ENCODE data around the gene UBE2E2. TPM values are rescaled to one million over a fixed set of nuclear protein-coding genes. Genes with fewer than 3 reads are reported as not detected.

UBE2E2 gene
- total RNA-seq, 3 donors from 2014 or later = 4.8 to 24.4 (median 8.9) TPM

DNA sequence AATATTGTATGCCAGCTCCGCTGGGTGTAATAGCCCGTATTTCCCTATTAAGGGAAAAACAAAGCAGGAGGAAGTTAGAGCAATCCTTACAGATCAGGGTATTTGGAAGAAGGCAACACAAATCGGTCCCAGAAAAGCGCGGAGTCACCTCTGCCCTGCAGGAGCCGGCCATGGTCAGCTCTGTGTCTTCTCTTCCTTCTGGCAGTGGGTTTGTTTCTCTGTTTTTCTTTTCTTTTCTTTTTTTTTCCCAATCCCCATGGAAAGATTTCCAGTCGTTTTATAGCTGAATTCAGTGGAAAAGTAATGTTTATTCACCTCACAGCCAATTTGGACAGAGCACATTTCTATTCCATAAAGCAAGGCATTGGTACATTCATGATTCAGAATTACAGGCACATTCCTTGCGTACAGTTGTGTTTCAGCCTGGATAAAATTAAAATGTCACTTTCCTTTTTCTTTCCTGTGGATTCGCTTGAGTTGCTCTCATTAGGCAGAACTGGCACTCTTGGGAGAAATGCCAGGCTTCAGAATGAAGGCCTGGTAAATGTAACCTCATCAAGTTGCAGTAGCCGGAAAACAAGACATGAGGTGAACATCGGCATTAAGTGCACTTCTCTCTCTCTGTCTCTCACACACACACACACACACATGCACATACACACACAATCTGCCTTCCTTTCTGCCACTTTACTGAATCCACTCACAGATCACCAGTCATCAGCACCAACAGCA is 398.1 kb downstream of the UBE2E2 start:
- Histone ChIP-seq H3K9me3 (no peaks in the 10 kb centered on the region), H3K4me3 (no peak overlapping the region), H3K36me3 (ENCODE audit: low read depth) (no peaks in the 10 kb centered on the region), H3K4me1 (ENCODE audit: low read depth) (no peaks in the 10 kb centered on the region)
- no peak for ATAC-seq
- intact Hi-C loops (cut with DNase I, micrococcal nuclease) = no loop called here
- TF ChIP-seq, protein P1, sequence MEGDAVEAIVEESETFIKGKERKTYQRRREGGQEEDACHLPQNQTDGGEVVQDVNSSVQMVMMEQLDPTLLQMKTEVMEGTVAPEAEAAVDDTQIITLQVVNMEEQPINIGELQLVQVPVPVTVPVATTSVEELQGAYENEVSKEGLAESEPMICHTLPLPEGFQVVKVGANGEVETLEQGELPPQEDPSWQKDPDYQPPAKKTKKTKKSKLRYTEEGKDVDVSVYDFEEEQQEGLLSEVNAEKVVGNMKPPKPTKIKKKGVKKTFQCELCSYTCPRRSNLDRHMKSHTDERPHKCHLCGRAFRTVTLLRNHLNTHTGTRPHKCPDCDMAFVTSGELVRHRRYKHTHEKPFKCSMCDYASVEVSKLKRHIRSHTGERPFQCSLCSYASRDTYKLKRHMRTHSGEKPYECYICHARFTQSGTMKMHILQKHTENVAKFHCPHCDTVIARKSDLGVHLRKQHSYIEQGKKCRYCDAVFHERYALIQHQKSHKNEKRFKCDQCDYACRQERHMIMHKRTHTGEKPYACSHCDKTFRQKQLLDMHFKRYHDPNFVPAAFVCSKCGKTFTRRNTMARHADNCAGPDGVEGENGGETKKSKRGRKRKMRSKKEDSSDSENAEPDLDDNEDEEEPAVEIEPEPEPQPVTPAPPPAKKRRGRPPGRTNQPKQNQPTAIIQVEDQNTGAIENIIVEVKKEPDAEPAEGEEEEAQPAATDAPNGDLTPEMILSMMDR (IDR thresholded peaks at IDR 0.05) = no peak
- no peak for DNase-seq

GRCh38 chr3:23602971-23603370 is 399.8 kb downstream of the UBE2E2 start:
- intact Hi-C loops (cut with DNase I, micrococcal nuclease) = no loop called here
- Histone ChIP-seq H3K9me3 (no peaks in the 10 kb centered on the region), H3K4me1 (ENCODE audit: low read depth) (no peaks in the 10 kb centered on the region), H3K4me3 (no peak overlapping the region), H3K36me3 (ENCODE audit: low read depth) (no peaks in the 10 kb centered on the region)
- TF ChIP-seq, protein P1 (IDR thresholded peaks at IDR 0.05) = no peak
- ATAC-seq = no peak
- no peak for DNase-seq

DNA sequence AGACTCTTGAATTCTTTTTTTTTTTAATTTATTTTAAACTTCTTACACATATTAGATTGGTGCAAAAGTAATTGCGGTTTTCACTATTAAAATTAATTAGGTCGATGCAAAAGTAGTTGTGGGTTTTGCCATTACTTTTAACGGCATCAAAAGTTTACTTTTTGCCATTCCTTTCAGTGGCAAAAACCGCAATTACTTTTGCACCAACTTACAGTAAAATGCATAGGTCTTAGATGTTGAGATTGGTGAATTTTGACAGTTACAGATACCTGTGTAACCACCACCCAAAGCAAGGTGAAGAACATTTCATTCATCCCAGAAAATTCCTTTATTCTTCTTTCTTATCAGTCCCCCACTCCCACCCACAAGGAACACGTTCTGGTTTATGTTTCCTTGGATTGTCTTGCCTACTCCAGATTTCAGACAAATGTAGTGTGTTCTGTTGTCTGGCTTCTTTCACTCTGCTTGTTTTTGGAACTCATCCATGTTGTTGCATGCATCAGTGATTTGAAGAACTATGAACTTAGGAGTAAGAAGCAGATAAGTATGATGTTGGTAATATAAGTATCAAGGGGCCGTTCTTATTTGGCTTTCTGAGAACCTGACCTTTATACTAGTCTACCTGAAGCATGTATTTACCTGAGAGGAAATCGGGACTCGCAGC is 404.2 kb downstream of the UBE2E2 start:
- ATAC-seq (no peak), DNase-seq (no peak)
- intact Hi-C loops (cut with DNase I, micrococcal nuclease) = no loop called here
- Histone ChIP-seq H3K4me1 (ENCODE audit: low read depth) (peaks cover 7% of the 10 kb centered on the region), H3K36me3 (ENCODE audit: low read depth) (no peaks in the 10 kb centered on the region), H3K9me3 (no peaks in the 10 kb centered on the region), H3K4me3 (no peak overlapping the region)
- TF ChIP-seq, protein P1 (IDR thresholded peaks at IDR 0.05) = no peak

GRCh38 chr3:23608650-23609049 is 405.5 kb downstream of the UBE2E2 start:
- peaks cover 14% of the 10 kb centered on the region for H3K4me1 ChIP-seq (ENCODE audit: low read depth)
- H3K4me3 ChIP-seq = no peak overlapping the region
- no peak for DNase-seq
- H3K9me3 ChIP-seq = no peaks in the 10 kb centered on the region
- intact Hi-C loops (cut with DNase I, micrococcal nuclease) = no loop called here
- TF ChIP-seq, protein P1 (IDR thresholded peaks at IDR 0.05) = no peak
- no peaks in the 10 kb centered on the region for H3K36me3 ChIP-seq (ENCODE audit: low read depth)
- no peak for ATAC-seq

DNA sequence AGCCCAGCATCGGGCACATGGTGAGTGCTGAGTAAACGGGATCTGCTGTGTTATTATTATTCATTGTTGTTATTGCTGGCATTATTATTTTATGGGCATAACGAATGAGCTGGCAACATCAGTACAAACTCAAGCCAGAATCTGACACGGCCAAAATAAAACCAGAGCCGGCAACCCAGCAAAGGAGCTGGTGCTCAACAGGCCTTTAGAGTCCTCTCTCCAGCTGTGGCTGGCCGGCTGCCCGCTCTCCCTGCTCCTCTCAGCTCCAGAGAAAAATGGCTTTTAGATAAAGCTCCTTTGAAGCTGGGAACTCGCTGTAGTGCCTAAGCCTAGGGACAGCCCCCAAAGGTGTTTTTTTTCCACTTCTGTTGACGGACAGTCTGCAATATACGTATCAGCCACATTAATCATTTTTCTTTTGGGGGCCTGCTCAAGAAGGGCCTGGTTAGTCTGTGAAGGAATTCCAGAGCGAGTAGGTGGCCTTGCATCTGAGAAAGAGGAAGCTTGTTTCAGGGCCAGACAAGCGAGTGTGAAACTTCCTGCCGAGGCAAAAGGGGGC is 408.7 kb downstream of the UBE2E2 start:
- no peaks in the 10 kb centered on the region for H3K36me3 ChIP-seq (ENCODE audit: low read depth)
- intact Hi-C loops (cut with DNase I, micrococcal nuclease) = no loop called here
- peaks cover 14% of the 10 kb centered on the region for H3K4me1 ChIP-seq (ENCODE audit: low read depth)
- no peak overlapping the region for H3K4me3 ChIP-seq
- H3K9me3 ChIP-seq = no peaks in the 10 kb centered on the region
- TF ChIP-seq, protein P1 (IDR thresholded peaks at IDR 0.05) = no peak
- peak; percentile 50 to 62 (median 55) for DNase-seq
- ATAC-seq = peak; percentile 47
